GM12878 (cell line): Measurements from ENCODE around the gene MYL12B. TPM values are rescaled to one million over a fixed set of nuclear protein-coding genes. Genes with fewer than 3 reads are reported as not detected.

Experiments
- ATAC-seq: fragments of 200-7000 bp; cut with Tn5 transposase; 3 replicates; pipeline ENCODE4 v1.9.1; 2020; ENCODE audit warnings: mild to moderate bottlenecking, moderate library complexity
- BruUV-seq: library from RNA; stranded (reverse); fragments of 400-500 nt; replicated peaks from 2 replicates; lab custom pipeline; 2021; lab: Mats Ljungman, UMichigan
- CTCF ChIA-PET: fragments of 300-600 bp; sonication (Branson Sonifier 250); formaldehyde crosslinking; extraction: SDS; loops from one replicate; lab custom pipeline; 2021; ENCODE audit warnings: inconsistent platforms; lab: Yijun Ruan, JAX
- POLR2A ChIA-PET: fragments of 350-600 bp; formaldehyde crosslinking; extraction: SDS; loops from one replicate; lab custom pipeline; 2021; ENCODE audit warnings: inconsistent platforms; lab: Charles Lee
- RAD21 ChIA-PET: fragments of 300-600 bp; sonication (Branson Sonifier 250); formaldehyde crosslinking; loops from one replicate; lab custom pipeline; 2023; ENCODE audit warnings: antibody characterized with exemption; ENCODE audit not compliant: unreplicated experiment; lab: Charles Lee
- SMC1A ChIA-PET: fragments of 300-600 bp; sonication (Branson Sonifier 250); formaldehyde crosslinking; loops from one replicate; lab custom pipeline; 2023; ENCODE audit not compliant: unreplicated experiment, uncharacterized antibody; lab: Charles Lee
- DNase-seq: peaks from one replicate; pipeline ENCODE4 v3.0.0-alpha.2; 2011; ENCODE audit warnings: low read depth, low spot score
- FAIRE-seq: peaks from 3 replicates; lab custom pipeline; 2011; peaks lifted over from hg19 to GRCh38; lab: Jason Lieb, UNC
- H2AFZ ChIP-seq: 2 replicates; pipeline ENCODE4 v1.6.0; 2011; ENCODE audit warnings: low read depth, low read length, control low read depth; ENCODE audit not compliant: control insufficient read depth
- H3K27ac ChIP-seq: 2 replicates; pipeline ENCODE4 v1.5.1; 2011; ENCODE audit warnings: control low read depth; ENCODE audit not compliant: control insufficient read depth, insufficient read depth
- H3K27me3 ChIP-seq, 2 experiments: replicated peaks in 1 of 2; 2 replicates each; pipeline versions ENCODE4 v1.6.0 to v1.6.1; 2011; ENCODE audit warnings: low read length in 1 of 2; ENCODE audit not compliant: control insufficient read depth in 2 of 2, insufficient read depth in 2 of 2
- H3K36me3 ChIP-seq, 2 experiments: 2 replicates each; pipeline ENCODE4 v1.5.1; 2011; ENCODE audit warnings: low read length in 1 of 2; ENCODE audit not compliant: control insufficient read depth in 2 of 2, insufficient read depth in 2 of 2
- H3K4me1 ChIP-seq: 2 replicates; pipeline ENCODE4 v1.6.1; 2011; ENCODE audit warnings: mild to moderate bottlenecking, low read length, moderate library complexity, mixed read lengths; ENCODE audit not compliant: control insufficient read depth, insufficient read depth
- H3K4me2 ChIP-seq: 2 replicates; pipeline ENCODE4 v1.6.0; 2011; ENCODE audit warnings: control low read depth; ENCODE audit not compliant: control insufficient read depth, insufficient read depth
- H3K4me3 ChIP-seq: fragments of 200-600 bp; sonication (generic); 2 replicates; pipeline ENCODE4 v1.5.1; 2016
- H3K79me2 ChIP-seq: 2 replicates; pipeline ENCODE4 v1.6.0; 2011; ENCODE audit warnings: low read length; ENCODE audit not compliant: control insufficient read depth, insufficient read depth
- H3K9ac ChIP-seq: 2 replicates; pipeline ENCODE4 v1.8.0; 2011; ENCODE audit warnings: low read length, control low read depth, mixed read lengths; ENCODE audit not compliant: control insufficient read depth, insufficient read depth
- H3K9me3 ChIP-seq: replicated peaks from 3 replicates; pipeline ENCODE4 v1.5.1; 2011; ENCODE audit warnings: mild to moderate bottlenecking, low read length; ENCODE audit not compliant: control insufficient read depth, insufficient read depth
- H4K20me1 ChIP-seq: 2 replicates; pipeline ENCODE4 v1.6.0; 2011; ENCODE audit not compliant: control insufficient read depth, insufficient read depth
- ATF2 ChIP-seq: IDR thresholded peaks from 2 replicates; pipeline ENCODE4 v1.6.1; 2012; ENCODE audit warnings: low read length, inconsistent platforms
- ETV6 ChIP-seq, 2 experiments: fragments of 450-650 bp in 1 of 2; IDR thresholded peaks in 1 of 2; conservative IDR thresholded peaks in 1 of 2; 2 replicates each; pipeline ENCODE4 v1.6.1; 2014; ENCODE audit warnings: antibody characterized with exemption in 1 of 2, borderline replicate concordance in 1 of 2, low read depth in 1 of 2, mild to moderate bottlenecking in 1 of 2, moderate library complexity in 1 of 2
- EZH2 ChIP-seq: IDR thresholded peaks from 2 replicates; pipeline ENCODE4 v1.6.1; 2012; ENCODE audit warnings: low read depth, mild to moderate bottlenecking, control low read depth, inconsistent platforms, low read length, borderline replicate concordance; ENCODE audit not compliant: control insufficient read depth
- GABPA ChIP-seq: IDR thresholded peaks from 2 replicates; pipeline ENCODE4 v1.6.1; 2014; ENCODE audit warnings: antibody characterized with exemption, low read depth, mild to moderate bottlenecking, inconsistent platforms
- JUNB ChIP-seq: IDR thresholded peaks from 2 replicates; pipeline ENCODE4 v1.6.1; 2016; ENCODE audit warnings: antibody characterized with exemption, mild to moderate bottlenecking
- KAT2A ChIP-seq: conservative IDR thresholded peaks from 2 replicates; pipeline ENCODE4 v1.6.1; 2011; ENCODE audit warnings: low read depth, low read length; ENCODE audit not compliant: control insufficient read depth
- MEF2B ChIP-seq: fragments of 450-650 bp; IDR thresholded peaks from 2 replicates; pipeline ENCODE4 v1.6.1; 2018; ENCODE audit warnings: mild to moderate bottlenecking, moderate library complexity; ENCODE audit not compliant: partially characterized antibody, poor library complexity, severe bottlenecking
- MTA3 ChIP-seq: IDR thresholded peaks from 2 replicates; pipeline ENCODE4 v1.6.1; 2012; ENCODE audit warnings: low read length, inconsistent platforms, borderline replicate concordance
- POLR2AphosphoS2 ChIP-seq: IDR thresholded peaks from 2 replicates; pipeline ENCODE4 v1.6.1; 2011; ENCODE audit warnings: low read depth, mild to moderate bottlenecking, low read length, improper control_type of control experiment, moderate library complexity
- POU2F2 ChIP-seq: IDR thresholded peaks from 3 replicates; pipeline ENCODE4 v1.6.1; 2011; ENCODE audit warnings: low read depth, mild to moderate bottlenecking, low read length, borderline replicate concordance
- RELA ChIP-seq: fragments of 450-650 bp; IDR thresholded peaks from 2 replicates; pipeline ENCODE4 v1.8.0; 2014; ENCODE audit warnings: borderline replicate concordance; ENCODE audit not compliant: partially characterized antibody
- SIX5 ChIP-seq: IDR thresholded peaks from 2 replicates; pipeline ENCODE4 v1.6.1; 2011; ENCODE audit warnings: mild to moderate bottlenecking, low read depth, low read length, moderate library complexity; ENCODE audit not compliant: severe bottlenecking
- SMAD1 ChIP-seq: fragments of 450-650 bp; IDR thresholded peaks from 2 replicates; pipeline ENCODE4 v1.6.1; 2018; ENCODE audit warnings: mild to moderate bottlenecking, low read depth; ENCODE audit not compliant: partially characterized antibody
- SREBF2 ChIP-seq: IDR thresholded peaks from 2 replicates; pipeline ENCODE4 v1.6.1; 2012; ENCODE audit warnings: mild to moderate bottlenecking, low read length
- SUPT20H ChIP-seq: IDR thresholded peaks from 2 replicates; pipeline ENCODE4 v1.6.1; 2011; ENCODE audit warnings: low read depth, mild to moderate bottlenecking, low read length, moderate library complexity, borderline replicate concordance; ENCODE audit not compliant: control insufficient read depth
- ZZZ3 ChIP-seq: IDR thresholded peaks from 2 replicates; pipeline ENCODE4 v1.6.1; 2011; ENCODE audit warnings: low read depth; ENCODE audit not compliant: control insufficient read depth, insufficient read length
- WGBS: methylation state at CpG from one replicate; pipeline ENCODE4 v1.1.6; 2016; ENCODE audit warnings: low lambda C conversion rate; ENCODE audit not compliant: insufficient replicate concordance, insufficient coverage; ENCODE audit errors: missing lambda C conversion rate; 5-methylcytosine and 5-hydroxymethylcytosine counted together
- in situ Hi-C: fragments of 300-500 bp; cut with MboI; formaldehyde crosslinking; loops from 9 replicates; pipeline ENCODE4 v1.14.3; 2018; ENCODE audit warnings: mixed read lengths
- intact Hi-C: fragments of 100-400 bp; cut with micrococcal nuclease; formaldehyde crosslinking; loops from one replicate; pipeline ENCODE4 v1.14.2; 2022; ENCODE audit not compliant: unreplicated experiment
- polyA plus RNA-seq, 11 experiments: library from polyadenylated mRNA; depleted of rRNA in 4 of 11; unstranded in 6 of 11; stranded (reverse) in 5 of 11; fragments of >200 nt; fragmentation: Nextera tagmentation in 4 of 11; fragmentation: Illumina TruSeq in 1 of 11; extraction: Ambion mirVana in 4 of 11; extraction: Trizol in 1 of 11; gene quantifications; 1 replicate in 1 of 11; 2 replicates in 10 of 11; pipeline versions ENCODE4 v1.2.1 to v1.2.3, GENCODE V29; 2011 to 2016; ENCODE audit warnings: inconsistent platforms in 2 of 11, missing spikeins in 2 of 11, low read depth in 1 of 11
- total RNA-seq, 4 experiments: library from RNA; depleted of rRNA in 3 of 4; stranded (reverse); fragments of >200 nt in 3 of 4; fragmentation: Illumina TruSeq in 1 of 4; extraction: Trizol in 1 of 4; gene quantifications; 2 replicates each; pipeline versions ENCODE4 v1.2.1 to v1.2.3, GENCODE V29; 2013 to 2021

Gene MYL12B
- total and polyA plus RNA-seq, 10 of the 15 experiments (the other 5 are each of a cell fraction or from before 2014, with no cell fraction given) = 179 to 739 (median 400) TPM

DNA sequence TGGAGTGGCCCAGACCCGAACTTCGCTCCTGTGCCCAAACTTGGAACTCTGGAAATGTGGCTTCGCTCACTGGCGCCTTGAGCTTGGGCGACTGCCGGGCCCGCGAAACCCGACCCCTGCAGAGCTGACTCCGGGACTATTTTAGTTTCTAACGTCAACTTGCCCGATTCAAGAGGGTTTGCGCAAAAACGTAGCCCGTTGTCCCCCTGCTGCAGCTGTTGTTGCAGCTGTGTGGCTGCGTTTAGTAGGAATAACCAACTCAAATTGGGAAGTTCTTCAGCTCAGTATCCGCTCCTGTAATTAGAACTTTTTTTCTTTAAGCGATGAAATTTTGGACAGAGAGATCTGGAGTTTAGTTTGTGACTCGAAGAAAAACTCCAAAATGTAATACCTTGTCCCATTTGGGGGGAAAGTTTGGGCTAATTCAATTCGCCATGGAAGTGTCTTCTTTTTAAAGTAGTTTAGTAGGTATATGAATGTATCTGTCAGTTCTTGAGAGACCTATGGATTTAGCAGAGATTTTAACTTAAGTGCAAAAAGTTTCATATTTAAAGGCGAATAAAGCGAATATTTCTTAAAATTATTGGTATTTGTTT, 13.8 kb upstream of the MYL12B start (continued):
- TF ChIP-seq KAT2A = no peak
- no peak for TF ChIP-seq EZH2
- no peak for TF ChIP-seq ZZZ3
- TF ChIP-seq, all 136 proteins: peak for 7

DNA sequence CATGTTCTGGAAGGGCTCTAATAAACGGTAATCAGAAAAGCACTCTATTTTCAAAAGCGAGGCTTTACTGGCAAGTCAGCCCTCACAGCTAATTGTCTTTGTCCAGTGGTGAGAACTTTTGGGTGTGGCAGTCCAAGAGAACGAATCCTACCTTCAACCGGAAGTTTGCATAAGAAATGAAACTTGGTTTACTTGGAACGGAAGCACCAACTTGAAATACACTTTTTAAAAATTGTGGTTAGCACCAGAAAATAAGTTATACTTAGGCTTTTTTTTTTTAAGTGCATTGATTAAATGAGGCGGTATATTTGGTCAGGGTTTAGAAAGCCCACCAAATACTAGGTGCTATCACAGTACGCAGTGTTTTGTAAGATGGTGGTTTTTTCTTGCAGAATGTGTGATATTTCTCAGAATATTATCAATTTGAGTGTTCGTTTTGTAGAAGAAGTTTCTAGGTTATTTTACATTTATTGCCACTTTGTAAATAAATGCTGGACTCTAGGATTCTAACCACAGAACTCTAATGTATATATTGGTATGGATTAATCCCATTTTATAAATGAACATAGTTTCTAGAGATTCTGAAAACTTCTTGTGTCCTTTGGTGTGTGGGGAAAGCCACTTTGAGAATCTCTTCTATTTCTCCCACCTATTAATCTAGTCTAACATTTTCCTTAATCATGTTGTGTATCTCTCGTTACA, 13.1 kb upstream of the MYL12B start:
- Histone ChIP-seq H3K4me2 (peak overlapping the region; percentile 89), H3K9ac (peak overlapping the region; percentile 97), H3K4me3 (peak overlapping the region; percentile 91), H3K4me1 (peaks cover 9% of the 10 kb centered on the region; the same call in 1 of the 2 replicates), H2AFZ (no peak overlapping the region), H3K36me3 (peaks cover 0 to 6% of the 10 kb centered on the region in 2 experiments; a peak in 2 of 4 replicates), H3K79me2 (peaks cover 89% of the 10 kb centered on the region), H4K20me1 (0 out of 2 replicates have a peak, but pooled peaks cover 4% of the 10 kb centered on the region), H3K27ac (peak overlapping the region; percentile 95), H3K27me3 (no peaks in the 10 kb centered on the region), H3K9me3 (no peaks in the 10 kb centered on the region)
- FAIRE-seq (peak; percentile 56), ATAC-seq (peak; percentile 13), DNase-seq (no peak)
- intact Hi-C loops = loop anchor here (5.0 to 10.0 kb wide), 4 partner anchors 267 to 677 kb away; partner anchors contain the start of genes METTL4 and NDC80
- BruUV-seq = TSS peak; percentile 73
- in situ Hi-C loops = loop anchor here (5.0 kb wide), 2 partner anchors 252 to 312 kb away; no protein-coding TSS in a partner anchor
- CTCF ChIA-PET = interaction anchor here (0.9 to 7.1 kb wide), 10 partner anchors 11 to 290 kb away, joined by 3 to 99 read pairs (median 6); no protein-coding TSS in a partner anchor
- SMC1A ChIA-PET = interaction anchor here (0.9 to 12.1 kb wide), 11 partner anchors 7 to 479 kb away, joined by 3 to 105 read pairs (median 11); no protein-coding TSS in a partner anchor
- 1% methylated on average over 9 of the region's 9 CpGs for whole genome bisulfite sequencing
- RAD21 ChIA-PET = interaction anchor here (0.7 to 6.5 kb wide), 11 partner anchors 7 to 276 kb away, joined by 3 to 118 read pairs (median 7); no protein-coding TSS in a partner anchor
- POLR2A ChIA-PET = interaction anchor here (0.6 to 5.7 kb wide), 12 partner anchors 7 to 357 kb away, joined by 3 to 36 read pairs (median 6); partner anchors contain the start of gene MYL12B
- TF ChIP-seq KAT2A (no peak), ATF2 (peak; percentile 33; the same call in 1 of the 2 replicates), POLR2AphosphoS2 (no peak), ETV6 (conservative IDR thresholded peaks at IDR 0.05 in 1 of 2, IDR thresholded peaks at IDR 0.05 in 1 of 2; ENCODE audit: borderline replicate concordance in 1 of 2, low read depth in 1 of 2) (peak; percentile 30 to 78; a peak in 2 of 4 replicates), MEF2B (no peak), SUPT20H (no peak), SIX5 (no peak), JUNB (0 out of 2 replicates have a peak, but pooled peaks have one; percentile 9), GABPA (peak; percentile 68; the same call in 1 of the 2 replicates), SREBF2 (no peak), POU2F2 (peak; percentile 50; the same call in 1 of the 3 replicates), SMAD1 (peak; percentile 21), RELA (no peak), MTA3 (peak; percentile 33; the same call in 1 of the 2 replicates)
